ENCODE data around the gene NOTCH4.

DNA sequence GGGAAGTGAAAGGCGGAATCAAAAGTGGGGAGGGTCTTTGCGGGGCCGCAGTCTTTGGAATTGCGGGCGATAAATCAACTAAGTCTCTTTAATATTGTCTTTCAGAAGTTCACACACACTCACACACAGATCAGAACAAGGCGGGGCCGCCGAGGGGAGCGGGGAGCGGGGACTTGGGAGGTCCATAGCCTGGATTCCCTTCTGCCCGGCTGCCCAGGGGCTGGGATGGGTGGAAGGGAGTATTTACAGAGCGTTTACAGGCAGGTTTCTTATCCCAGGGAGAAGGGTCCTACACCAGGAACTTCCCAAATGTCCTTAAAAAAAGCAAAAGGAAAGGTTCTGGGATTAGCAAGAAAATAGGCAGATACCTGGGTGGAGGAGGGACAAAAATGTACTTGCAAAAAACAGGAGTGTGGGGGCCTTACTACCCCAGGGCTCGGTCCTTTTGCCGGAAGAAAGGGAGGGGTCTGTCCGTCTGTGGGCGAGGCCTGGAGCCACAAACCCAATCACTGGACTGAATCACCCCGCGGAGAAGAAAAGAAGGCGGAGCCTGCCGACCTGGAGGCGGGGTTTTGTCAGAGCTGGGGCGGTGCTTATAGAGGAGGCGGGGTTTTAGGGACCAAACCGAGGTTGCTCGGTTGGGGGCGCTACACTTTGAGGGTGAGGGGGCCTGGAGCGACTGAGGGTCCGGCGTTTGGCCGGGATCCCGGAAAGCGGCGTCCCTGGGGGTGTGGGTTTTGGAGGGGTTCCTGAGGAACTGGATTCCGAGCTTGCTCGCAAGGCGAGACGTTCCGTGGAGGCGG lies 75.4 kb downstream of the NOTCH4 start:
- TF ChIP-seq, protein P1, sequence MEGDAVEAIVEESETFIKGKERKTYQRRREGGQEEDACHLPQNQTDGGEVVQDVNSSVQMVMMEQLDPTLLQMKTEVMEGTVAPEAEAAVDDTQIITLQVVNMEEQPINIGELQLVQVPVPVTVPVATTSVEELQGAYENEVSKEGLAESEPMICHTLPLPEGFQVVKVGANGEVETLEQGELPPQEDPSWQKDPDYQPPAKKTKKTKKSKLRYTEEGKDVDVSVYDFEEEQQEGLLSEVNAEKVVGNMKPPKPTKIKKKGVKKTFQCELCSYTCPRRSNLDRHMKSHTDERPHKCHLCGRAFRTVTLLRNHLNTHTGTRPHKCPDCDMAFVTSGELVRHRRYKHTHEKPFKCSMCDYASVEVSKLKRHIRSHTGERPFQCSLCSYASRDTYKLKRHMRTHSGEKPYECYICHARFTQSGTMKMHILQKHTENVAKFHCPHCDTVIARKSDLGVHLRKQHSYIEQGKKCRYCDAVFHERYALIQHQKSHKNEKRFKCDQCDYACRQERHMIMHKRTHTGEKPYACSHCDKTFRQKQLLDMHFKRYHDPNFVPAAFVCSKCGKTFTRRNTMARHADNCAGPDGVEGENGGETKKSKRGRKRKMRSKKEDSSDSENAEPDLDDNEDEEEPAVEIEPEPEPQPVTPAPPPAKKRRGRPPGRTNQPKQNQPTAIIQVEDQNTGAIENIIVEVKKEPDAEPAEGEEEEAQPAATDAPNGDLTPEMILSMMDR (IDR thresholded peaks at IDR 0.05; ENCODE audit: low read depth, low read length) = no peak
- TF ChIP-seq EZH2phosphoT487 (IDR thresholded peaks at IDR 0.05; ENCODE audit: low read depth) = no peak
